ENCODE data around the gene TMSB10. TPM values are rescaled to one million over a fixed set of nuclear protein-coding genes. Genes with fewer than 3 reads are reported as not detected.
"Not testable (repeated sequence)": the region's sequence is repeated elsewhere in the genome, so short reads cannot be mapped to it uniquely, and the experiment has no call there.

TMSB10 gene
- total RNA-seq, 8 experiments from 2014 or later, result 893 to 8,310 (median 6,733) TPM

DNA sequence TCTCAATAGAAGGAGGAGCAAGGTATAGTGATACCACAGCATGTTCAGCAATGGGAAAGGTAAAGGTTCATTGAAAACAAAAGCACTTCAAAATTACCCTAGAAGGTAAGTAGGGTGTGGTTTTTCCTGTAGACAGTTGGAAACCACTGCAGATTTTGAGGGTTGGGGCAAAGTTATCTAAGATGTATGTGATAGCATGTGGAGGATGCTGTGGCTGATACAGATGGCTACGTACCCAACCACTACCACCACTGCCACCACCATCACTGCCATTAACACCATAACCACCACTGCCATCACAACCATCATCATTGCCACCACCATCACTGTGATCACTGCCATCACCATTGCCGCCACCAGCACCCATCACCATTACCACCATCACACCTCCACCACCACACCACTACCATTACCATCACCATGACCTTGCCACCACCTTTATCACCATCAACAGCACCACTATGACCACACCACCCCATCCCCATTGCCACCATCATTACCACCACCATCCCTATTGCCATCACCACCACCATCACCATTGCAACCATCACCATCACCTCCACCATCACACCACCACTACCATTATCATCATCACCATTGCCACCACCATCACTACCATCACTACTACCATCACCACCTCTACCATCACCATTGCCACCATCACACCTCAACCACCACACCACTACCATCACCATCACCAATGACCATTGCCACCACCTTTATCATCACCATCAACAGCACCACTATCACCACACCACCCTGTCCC is 3.7 kb downstream of the TMSB10 start:
- Histone ChIP-seq H3K4me3 (no peak overlapping the region), H3K4me1 (replicated peaks in 1 of 2) (peaks cover 9% of the 10 kb centered on the region in 2 donors), H3K27ac (no peak overlapping the region)
- in situ Hi-C loops (cut with MboI; ENCODE audit: low pct_unique_long_range_greater_than_20kb in 2 of 9, low sequenced_read_pairs in 9 of 9, unreplicated experiment in 9 of 9), result no loop called here
- no peak for ATAC-seq (replicated peaks in 6 of 8)
- WGBS, 10 experiments, result 92 to 100% methylated on average over 1 to 2 of the region's 2 CpGs; no CpG with 5 or more reads in 8 of the 10 experiments

DNA sequence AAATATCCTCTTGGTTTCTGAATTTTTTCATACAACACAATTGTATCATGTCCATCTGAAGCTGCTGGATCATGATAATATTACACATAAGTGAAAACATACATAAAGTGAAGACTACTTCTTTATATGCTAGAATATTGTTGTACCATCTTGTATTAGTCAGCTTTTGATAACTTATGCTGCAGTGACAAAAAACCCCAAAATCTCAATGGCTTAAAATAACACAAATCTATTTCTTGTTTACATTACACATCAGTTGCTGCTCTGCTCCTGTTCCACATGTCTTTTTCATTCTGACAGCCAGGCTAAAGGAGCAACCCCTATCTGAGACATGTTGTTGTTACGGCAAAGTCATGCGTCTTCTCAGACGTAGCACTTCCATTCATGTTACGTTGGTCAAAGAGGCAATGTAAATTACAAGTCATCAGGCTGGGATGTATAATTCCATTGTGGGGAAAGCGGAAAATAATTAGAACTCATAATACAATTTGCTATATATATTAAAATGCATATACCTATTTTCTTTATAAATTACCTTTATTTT is 5.8 kb downstream of the TMSB10 start:
- Histone ChIP-seq H3K4me3 (no peak overlapping the region), H3K27ac (no peak overlapping the region), H3K4me1 (replicated peaks in 1 of 2) (peaks cover 7 to 9% of the 10 kb centered on the region in 2 donors)
- 89 to 100% (median 100%) methylated on average over 1 to 5 of the region's 5 CpGs; no CpG with 5 or more reads in 1 of the 10 experiments for WGBS, 10 experiments
- ATAC-seq (replicated peaks in 6 of 8), result no peak
- in situ Hi-C loops (cut with MboI; ENCODE audit: low pct_unique_long_range_greater_than_20kb in 2 of 9, low sequenced_read_pairs in 9 of 9, unreplicated experiment in 9 of 9), result no loop called here

DNA sequence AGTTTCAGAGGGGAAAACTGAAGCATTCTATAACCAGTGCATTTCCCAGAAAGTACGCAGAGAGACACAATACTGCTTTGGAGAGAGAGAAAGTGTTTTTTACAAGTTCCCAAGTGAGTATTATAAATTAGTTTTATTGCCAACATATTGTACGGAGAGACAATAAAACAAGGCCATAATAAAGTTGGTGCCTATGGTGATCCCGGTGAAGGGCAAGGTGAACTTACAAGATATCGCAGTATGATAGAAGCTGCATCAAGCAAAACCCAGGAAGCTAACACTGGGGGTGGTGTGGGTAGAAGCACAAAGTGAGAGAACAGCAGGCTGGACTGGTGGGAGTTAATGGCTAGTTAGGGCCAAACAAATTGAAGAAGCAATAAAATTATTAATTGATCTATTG is 7.5 kb downstream of the TMSB10 start:
- Histone ChIP-seq H3K4me1 (replicated peaks in 1 of 2) (peaks cover 0 to 1% of the 10 kb centered on the region in 2 donors), H3K27ac (no peak overlapping the region), H3K4me3 (no peak overlapping the region)
- WGBS, 10 experiments, result 80 to 100% (median 94%) methylated on average over 2 to 4 of the region's 4 CpGs
- in situ Hi-C loops (cut with MboI; ENCODE audit: low pct_unique_long_range_greater_than_20kb in 2 of 9, low sequenced_read_pairs in 9 of 9, unreplicated experiment in 9 of 9), result no loop called here
- no peak for ATAC-seq (replicated peaks in 6 of 8)

DNA sequence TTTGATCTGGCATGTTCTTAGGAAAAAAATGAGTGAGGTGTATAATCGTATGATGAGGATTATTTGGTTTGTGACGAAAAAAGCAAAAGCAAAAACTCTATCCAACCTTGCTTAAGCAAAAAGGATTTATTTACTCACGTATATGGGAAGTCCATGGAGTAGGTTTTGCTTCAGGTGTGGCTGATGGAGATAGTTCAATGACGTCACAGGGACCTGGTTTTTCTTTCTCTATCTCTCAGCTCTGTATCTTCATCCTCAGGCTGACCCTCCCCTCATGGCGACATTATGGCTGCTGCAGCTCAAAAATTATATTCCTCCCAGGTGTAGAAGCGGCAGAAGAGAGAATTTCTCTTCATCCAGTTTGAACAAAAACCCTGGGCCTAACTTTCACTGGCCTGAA is 8.9 kb downstream of the TMSB10 start:
- in situ Hi-C loops (cut with MboI; ENCODE audit: low pct_unique_long_range_greater_than_20kb in 2 of 9, low sequenced_read_pairs in 9 of 9, unreplicated experiment in 9 of 9), result no loop called here
- ATAC-seq (replicated peaks in 6 of 8), result no peak
- Histone ChIP-seq H3K4me3 (no peak overlapping the region), H3K27ac (no peak overlapping the region), H3K4me1 (replicated peaks in 1 of 2) (peaks cover under 1% of the 10 kb centered on the region in 2 donors)
- 57 to 100% (median 90%) methylated on average over 1 to 6 of the region's 6 CpGs; no CpG with 5 or more reads in 1 of the 10 experiments for WGBS, 10 experiments

DNA sequence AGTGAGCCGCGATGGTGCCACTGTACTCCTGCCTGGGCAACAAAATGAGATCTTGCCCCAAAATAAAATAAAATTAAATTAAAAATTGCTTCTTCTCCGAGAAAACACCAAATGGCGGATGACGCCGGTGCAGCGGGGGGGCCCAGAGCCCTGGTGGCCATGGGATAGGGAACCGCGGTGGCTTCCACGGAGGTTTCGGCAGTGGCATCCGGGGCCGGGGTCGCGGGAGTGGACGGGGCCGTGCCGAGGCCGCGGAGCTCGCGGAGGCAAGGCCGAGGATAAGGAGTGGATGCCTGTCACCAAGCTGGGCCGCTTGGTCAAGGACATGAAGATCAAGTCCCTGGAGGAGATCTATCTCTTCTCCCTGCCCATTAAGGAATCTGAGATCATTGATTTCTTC is 10.2 kb downstream of the TMSB10 start:
- H3K4me1 ChIP-seq (replicated peaks in 1 of 2), result peaks cover 11 to 12% of the 10 kb centered on the region in 2 donors
- H3K4me3 ChIP-seq; ATAC-seq (replicated peaks in 6 of 8); H3K27ac ChIP-seq; in situ Hi-C loops (cut with MboI; ENCODE audit: low pct_unique_long_range_greater_than_20kb in 2 of 9, low sequenced_read_pairs in 9 of 9, unreplicated experiment in 9 of 9): not testable (repeated sequence)
- WGBS, 10 experiments, result 89 to 100% (median 100%) methylated on average over 2 to 6 of the region's 24 CpGs; no CpG with 5 or more reads in 5 of the 10 experiments

DNA sequence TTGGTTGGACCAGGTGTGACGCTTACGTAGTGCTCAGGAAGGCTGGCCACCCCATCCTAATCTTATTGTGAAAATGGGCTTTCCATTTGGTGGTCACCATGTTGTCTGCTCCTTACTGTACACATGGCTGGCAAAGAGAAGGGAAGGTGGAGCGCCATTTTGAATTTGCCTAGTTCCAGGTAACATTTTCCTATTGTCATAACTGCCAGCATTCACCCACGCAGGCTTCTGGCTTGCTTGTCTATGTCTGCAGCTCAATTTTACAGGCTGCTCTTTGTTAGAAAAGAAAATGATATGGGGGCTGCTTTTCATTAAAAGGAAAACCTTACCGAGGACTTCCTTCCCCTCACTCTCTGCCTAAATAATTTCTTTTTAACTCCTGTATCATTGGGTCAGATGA is 12.4 kb downstream of the TMSB10 start:
- H3K4me3 ChIP-seq; ATAC-seq (replicated peaks in 6 of 8); in situ Hi-C loops (cut with MboI; ENCODE audit: low pct_unique_long_range_greater_than_20kb in 2 of 9, low sequenced_read_pairs in 9 of 9, unreplicated experiment in 9 of 9); H3K27ac ChIP-seq: not testable (repeated sequence)
- peaks cover 11 to 12% of the 10 kb centered on the region in 2 donors for H3K4me1 ChIP-seq (replicated peaks in 1 of 2)
- 60 to 100% (median 87%) methylated on average over 2 to 5 of the region's 5 CpGs; no CpG with 5 or more reads in 2 of the 10 experiments for WGBS, 10 experiments

DNA sequence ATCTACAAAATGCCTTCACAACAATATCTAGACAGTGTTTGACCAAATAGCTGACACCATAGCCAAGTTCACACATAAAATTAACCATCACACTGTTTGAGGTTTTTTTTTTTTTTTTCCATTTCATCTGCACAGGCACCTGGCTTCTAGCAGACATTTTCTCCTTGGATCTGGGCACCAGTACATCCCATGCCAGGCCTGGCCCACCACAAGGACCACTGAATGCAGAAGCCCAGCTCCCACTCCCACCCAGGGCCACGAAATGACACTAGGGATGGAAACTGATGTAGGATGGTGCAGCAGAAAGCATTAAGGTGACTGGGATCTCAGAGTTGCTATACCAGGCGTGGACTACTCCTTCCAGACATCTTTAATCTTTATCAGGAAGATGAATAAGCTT is 13.0 kb downstream of the TMSB10 start:
- H3K27ac ChIP-seq, result no peak overlapping the region
- WGBS, 10 experiments, result 29 to 100% (median 85%) methylated on average over 1 to 2 of the region's 2 CpGs; no CpG with 5 or more reads in 2 of the 10 experiments
- peaks cover 11 to 12% of the 10 kb centered on the region in 2 donors for H3K4me1 ChIP-seq (replicated peaks in 1 of 2)
- in situ Hi-C loops (cut with MboI; ENCODE audit: low pct_unique_long_range_greater_than_20kb in 2 of 9, low sequenced_read_pairs in 9 of 9, unreplicated experiment in 9 of 9), result no loop called here
- no peak overlapping the region for H3K4me3 ChIP-seq
- no peak for ATAC-seq (replicated peaks in 6 of 8)

DNA sequence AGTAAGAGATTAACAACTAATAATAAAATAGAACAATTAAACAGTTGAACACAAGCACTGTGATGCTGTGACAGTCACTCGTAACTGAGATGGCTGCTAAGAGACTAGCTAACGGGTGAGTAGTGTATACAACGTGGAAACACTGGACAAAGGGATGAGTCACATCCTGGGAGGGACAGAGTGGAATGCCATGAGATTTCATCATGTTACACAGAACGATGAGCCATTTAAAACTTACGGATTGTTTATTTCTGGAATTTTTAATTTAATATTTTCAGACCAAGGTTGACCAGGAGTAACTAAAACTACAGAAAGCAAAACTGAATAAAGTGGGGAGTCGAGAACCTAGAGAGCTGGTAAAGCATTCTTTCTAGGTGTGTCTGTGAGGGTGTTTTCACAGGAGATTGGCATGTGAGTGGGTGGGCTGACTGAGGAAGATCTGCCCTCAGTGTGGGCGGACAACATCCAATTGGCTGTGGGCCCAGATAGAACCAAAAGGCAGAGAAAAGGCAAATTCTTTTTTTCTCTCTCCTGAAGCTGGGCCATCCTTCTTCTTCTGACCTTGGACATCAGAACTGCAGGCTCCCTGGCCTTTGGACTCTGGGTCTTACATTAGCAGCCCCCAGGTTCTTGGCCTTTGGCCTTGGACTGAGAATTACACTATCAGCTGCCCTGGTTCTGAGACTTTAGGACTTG is 14.6 kb downstream of the TMSB10 start:
- Histone ChIP-seq H3K4me3 (no peak overlapping the region), H3K27ac (peak overlapping the region; percentile 78 to 87)

DNA sequence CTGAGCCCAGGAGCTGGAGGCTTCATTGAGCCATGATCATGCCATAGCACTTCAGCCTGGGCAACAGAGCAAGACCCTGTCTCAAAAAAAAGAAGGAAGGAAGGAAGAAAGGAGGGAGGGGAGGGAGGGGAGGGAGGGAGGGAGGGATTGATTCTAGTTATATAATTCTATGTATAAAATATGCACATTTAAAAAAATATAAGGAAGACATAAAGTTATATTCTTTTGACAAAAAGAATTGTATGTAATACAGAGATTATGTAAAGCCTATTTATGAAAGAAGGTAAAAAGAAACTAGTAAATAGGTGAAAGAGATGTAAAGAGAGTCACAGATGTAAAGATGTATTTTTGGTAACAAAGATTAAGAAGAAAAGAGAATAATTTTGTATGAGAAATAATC is 17.6 kb downstream of the TMSB10 start:
- ATAC-seq (replicated peaks in 6 of 8), result no peak
- H3K4me1 ChIP-seq (replicated peaks in 1 of 2), result peaks cover 12 to 14% of the 10 kb centered on the region in 2 donors
- H3K27ac ChIP-seq, result no peak overlapping the region
- in situ Hi-C loops (cut with MboI; ENCODE audit: low pct_unique_long_range_greater_than_20kb in 2 of 9, low sequenced_read_pairs in 9 of 9, unreplicated experiment in 9 of 9), result no loop called here
- H3K4me3 ChIP-seq, result no peak overlapping the region

More for the DNA sequence above, 14.6 kb downstream of the TMSB10 start:
- H3K4me1 ChIP-seq (replicated peaks in 1 of 2), result peaks cover 11 to 12% of the 10 kb centered on the region in 2 donors
- peak; percentile 95 to 100 (median 99) for ATAC-seq (replicated peaks in 6 of 8)
- WGBS, 10 experiments, result 0 to 64% (median 49%) methylated on average over 2 to 7 of the region's 7 CpGs
- in situ Hi-C loops (cut with MboI; ENCODE audit: low pct_unique_long_range_greater_than_20kb in 2 of 9, low sequenced_read_pairs in 9 of 9, unreplicated experiment in 9 of 9), result no loop called here

DNA sequence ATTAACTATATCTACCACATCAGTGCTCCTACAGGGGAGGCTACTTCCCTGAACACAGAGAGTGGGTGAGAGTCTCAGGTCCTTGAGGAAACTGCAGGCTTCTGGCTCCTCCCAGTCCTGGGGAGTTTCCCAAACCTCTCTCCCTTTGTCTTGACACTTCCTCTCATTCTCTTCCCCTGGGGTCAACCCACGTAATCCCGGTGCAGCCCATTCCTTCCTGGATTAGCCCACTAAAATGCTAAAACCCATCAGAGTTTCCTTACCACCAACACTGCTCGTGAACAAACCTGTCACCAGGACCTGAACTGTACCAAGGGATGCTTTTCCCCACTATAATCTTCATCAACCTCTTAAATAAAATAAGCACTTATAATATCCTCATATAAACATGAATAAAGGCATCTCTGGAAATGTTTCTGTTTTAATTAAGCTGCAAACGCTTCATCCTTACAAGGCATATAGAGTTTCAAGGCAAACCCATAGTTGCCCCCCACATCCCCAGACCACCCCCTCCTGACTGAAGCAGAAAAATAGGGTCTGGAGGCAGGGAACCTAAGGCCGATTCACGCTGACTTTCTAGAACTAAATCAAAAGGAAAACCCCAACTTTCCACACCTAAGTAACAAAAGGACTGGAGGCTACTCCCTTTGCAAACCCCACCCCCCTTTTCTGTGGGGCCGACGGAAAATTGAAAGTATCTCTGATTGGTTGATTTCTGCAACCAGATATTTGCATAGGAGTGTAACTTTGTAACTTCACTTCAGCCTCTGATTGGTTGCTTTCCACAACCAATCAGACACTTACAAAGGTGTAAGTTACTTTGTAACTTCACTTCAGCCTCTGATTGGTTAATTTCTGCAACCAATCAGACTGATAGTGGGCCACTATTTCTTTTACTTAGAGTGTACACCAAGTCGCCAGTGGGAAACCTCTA is 19.0 kb downstream of the TMSB10 start:
- ATAC-seq (replicated peaks in 6 of 8), result peak in 2 of 8 experiments; percentile 4

DNA sequence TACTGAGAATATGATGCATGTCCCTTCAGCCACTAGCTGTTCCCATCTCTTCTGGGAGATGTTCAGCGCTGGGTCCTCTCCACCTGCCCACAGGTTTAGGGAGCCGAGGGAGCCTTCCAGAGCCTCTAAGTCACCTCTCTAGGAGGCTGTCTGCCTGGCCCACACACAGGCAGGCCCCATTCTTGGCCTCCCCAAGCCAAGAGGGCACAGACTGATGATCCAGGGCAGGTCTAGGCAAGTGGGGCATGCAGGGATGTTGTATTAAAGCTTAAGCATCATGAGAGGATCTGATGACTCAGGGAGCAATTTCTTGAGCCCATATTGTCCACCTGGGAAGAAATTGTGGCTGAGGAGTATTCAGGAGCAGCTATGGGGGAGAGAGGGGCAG is 19.9 kb downstream of the TMSB10 start:
- in situ Hi-C loops (cut with MboI; ENCODE audit: low pct_unique_long_range_greater_than_20kb in 2 of 9, low sequenced_read_pairs in 9 of 9, unreplicated experiment in 9 of 9), result loop anchor here in 3 of 9 experiments (25.0 kb wide), 2 partner anchors 362 to 438 kb away; no protein-coding TSS in a partner anchor
- Histone ChIP-seq H3K4me1 (replicated peaks in 1 of 2) (peaks cover 2 to 5% of the 10 kb centered on the region in 2 donors), H3K4me3 (no peak overlapping the region), H3K27ac (no peak overlapping the region)
- no peak for ATAC-seq (replicated peaks in 6 of 8)
- WGBS, 10 experiments, result 100% methylated on average over 1 to 2 of the region's 2 CpGs; no CpG with 5 or more reads in 7 of the 10 experiments

More for the DNA sequence above, 19.0 kb downstream of the TMSB10 start:
- peaks cover 11 to 12% of the 10 kb centered on the region in 2 donors for H3K4me1 ChIP-seq (replicated peaks in 1 of 2)
- WGBS, 10 experiments, result 20 to 100% (median 74%) methylated on average over 1 to 7 of the region's 9 CpGs; no CpG with 5 or more reads in 1 of the 10 experiments
- H3K4me3 ChIP-seq, result no peak overlapping the region
- in situ Hi-C loops (cut with MboI; ENCODE audit: low pct_unique_long_range_greater_than_20kb in 2 of 9, low sequenced_read_pairs in 9 of 9, unreplicated experiment in 9 of 9), result loop anchor here in 3 of 9 experiments (25.0 kb wide), 2 partner anchors 363 to 437 kb away; no protein-coding TSS in a partner anchor
- H3K27ac ChIP-seq, result no peak overlapping the region

DNA sequence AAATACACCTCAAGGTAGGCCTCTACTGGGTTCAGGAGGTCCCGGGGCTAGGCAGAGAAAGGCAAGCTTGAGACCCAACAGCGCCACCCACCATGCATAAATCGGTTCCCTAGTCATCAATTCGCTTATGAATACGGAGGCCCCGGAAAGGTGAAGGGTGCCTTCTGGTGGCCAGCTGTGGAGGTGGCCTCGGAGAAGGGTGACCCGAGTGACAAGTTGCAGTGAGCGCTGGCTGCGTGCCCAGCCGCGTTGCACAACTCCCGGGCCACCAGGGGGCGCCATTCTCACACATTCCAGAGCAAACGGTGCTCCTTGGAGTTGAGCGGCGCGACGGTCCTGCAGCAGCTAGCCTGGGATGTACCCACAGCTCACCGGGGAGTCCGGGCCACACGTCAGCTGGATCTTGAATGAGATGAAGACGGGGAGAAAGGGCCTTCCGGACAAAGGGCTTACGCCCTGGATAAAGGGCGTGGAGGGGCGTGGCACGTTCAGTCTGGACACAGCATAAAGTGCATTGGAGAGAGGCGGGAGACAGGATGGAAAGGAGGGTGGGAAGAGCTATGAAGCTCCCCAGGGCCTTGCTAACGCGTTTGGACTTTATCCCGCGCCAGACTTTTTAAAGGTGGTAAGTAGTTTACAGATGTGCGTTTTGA is 20.4 kb downstream of the TMSB10 start:
- Histone ChIP-seq H3K27ac (no peak overlapping the region), H3K4me1 (replicated peaks in 1 of 2) (peaks cover 0 to 3% of the 10 kb centered on the region in 2 donors), H3K4me3 (peak overlapping the region in 4 of 5 donors; percentile 8 to 38 (median 25))
- WGBS, 10 experiments, result 0 to 80% (median 30%) methylated on average over 1 to 8 of the region's 34 CpGs; no CpG with 5 or more reads in 3 of the 10 experiments
- in situ Hi-C loops (cut with MboI; ENCODE audit: low pct_unique_long_range_greater_than_20kb in 2 of 9, low sequenced_read_pairs in 9 of 9, unreplicated experiment in 9 of 9), result loop anchor here in 3 of 9 experiments (25.0 kb wide), 2 partner anchors 361 to 439 kb away; no protein-coding TSS in a partner anchor
- peak; percentile 73 to 93 (median 85) for ATAC-seq (replicated peaks in 6 of 8)

All from motor neuron (in vitro differentiated cells).